Left lung (tissue), 10 donors: Measurements from ENCODE around the gene APBA2. TPM values are rescaled to one million over a fixed set of nuclear protein-coding genes. Genes with fewer than 3 reads are reported as not detected.

Source experiments
- ATAC-seq: fragments of 200-7000 bp; cut with Tn5 transposase; one replicate; pipeline ENCODE4 v1.9.1; 2020; ENCODE audit warnings: moderate library complexity
- DNase-seq, 4 donors: peaks; one replicate each; pipeline ENCODE4 v3.0.0-alpha.2; 2013 to 2020
- H3K27ac ChIP-seq, 2 donors: fragments of 200-600 bp; sonication (generic) in 1 of 2; one replicate each; pipeline versions ENCODE4 v1.5.0 to v1.8.0; 2020 to 2021
- H3K27me3 ChIP-seq, 2 donors: fragments of 200-600 bp; sonication (generic) in 1 of 2; one replicate each; pipeline versions ENCODE4 v1.5.0 to v1.8.0; 2020 to 2021
- H3K36me3 ChIP-seq, 2 donors: fragments of 200-600 bp; sonication (generic) in 1 of 2; one replicate each; pipeline versions ENCODE4 v1.5.0 to v1.8.0; 2020 to 2021
- H3K4me1 ChIP-seq, 2 donors: fragments of 200-600 bp; one replicate each; pipeline ENCODE4 v1.8.0; 2021
- H3K4me3 ChIP-seq, 2 donors: fragments of 200-600 bp; sonication (generic) in 1 of 2; one replicate each; pipeline versions ENCODE4 v1.5.0 to v1.8.0; 2020 to 2021; ENCODE audit warnings: mild to moderate bottlenecking in 1 of 2
- H3K9me3 ChIP-seq, 2 donors: fragments of 200-600 bp; sonication (generic) in 1 of 2; one replicate each; pipeline versions ENCODE4 v1.5.0 to v1.8.0; 2020 to 2021
- CTCF ChIP-seq, 2 donors: fragments of 200-600 bp; sonication (generic) in 1 of 2; IDR thresholded peaks; one replicate each; pipeline versions ENCODE4 v1.5.0 to v1.8.0; 2021; ENCODE audit warnings: antibody characterized with exemption in 2 of 2
- intact Hi-C, 2 donors: fragments of 100-400 bp; cut with DNase I; formaldehyde crosslinking; loops; one replicate each; pipeline versions ENCODE4 v1.11.2 to v1.14.2; 2022
- polyA plus RNA-seq, 6 donors: library from polyadenylated mRNA; unstranded; fragments of 120-200 nt; gene quantifications; one replicate each; pipeline ENCODE4 v1.2.1, GENCODE V29; 2013; ENCODE audit not compliant: insufficient read length in 6 of 6
- total RNA-seq, 2 donors: library from RNA; stranded (reverse); fragmentation: NEBNext Ultra II Directional; extraction: Animal tissue kit (Norgen Biotek cat#: 25700); gene quantifications; one replicate each; pipeline ENCODE4 v1.2.1, GENCODE V29; 2021
- donor health status: DM: no; HTN: yes; CAD: no.
- donor health status: DM: no; HTN: no; CAD: no.

APBA2 gene
- total and polyA plus RNA-seq, 8 donors: 3.9 to 18.4 (median 11.1) TPM

GRCh38 chr15:28997791-28998190, 112.0 kb downstream of the APBA2 start:
- no peak for ATAC-seq
- intact Hi-C loops: no loop called here

GRCh38 chr15:28998511-28998910, 112.7 kb downstream of the APBA2 start:
- ATAC-seq: no peak

More at GRCh38 chr15:28997791-28998190, 112.0 kb downstream of the APBA2 start:
- H3K27me3 ChIP-seq: no peaks in the 10 kb centered on the region
- H3K9me3 ChIP-seq: no peaks in the 10 kb centered on the region
- H3K27ac ChIP-seq: no peak overlapping the region
- no peaks in the 10 kb centered on the region for H3K36me3 ChIP-seq
- H3K4me1 ChIP-seq: no peaks in the 10 kb centered on the region
- TF ChIP-seq CTCF (IDR thresholded peaks at IDR 0.05): no peak
- DNase-seq: no peak
- no peak overlapping the region for H3K4me3 ChIP-seq

GRCh38 chr15:29003191-29003839, 117.5 kb downstream of the APBA2 start:
- no peaks in the 10 kb centered on the region for H3K4me1 ChIP-seq
- H3K27me3 ChIP-seq: no peaks in the 10 kb centered on the region
- H3K4me3 ChIP-seq: no peak overlapping the region
- no peaks in the 10 kb centered on the region for H3K9me3 ChIP-seq
- no peak overlapping the region for H3K27ac ChIP-seq
- intact Hi-C loops: no loop called here
- H3K36me3 ChIP-seq: no peaks in the 10 kb centered on the region
- TF ChIP-seq CTCF (IDR thresholded peaks at IDR 0.05): no peak
- DNase-seq (no peak), ATAC-seq (no peak)

More at GRCh38 chr15:28998511-28998910, 112.7 kb downstream of the APBA2 start:
- Histone ChIP-seq H3K4me1 (no peaks in the 10 kb centered on the region), H3K4me3 (no peak overlapping the region), H3K27me3 (no peaks in the 10 kb centered on the region), H3K27ac (no peak overlapping the region), H3K36me3 (no peaks in the 10 kb centered on the region), H3K9me3 (no peaks in the 10 kb centered on the region)
- no peak for TF ChIP-seq CTCF (IDR thresholded peaks at IDR 0.05)
- no peak for DNase-seq
- intact Hi-C loops: no loop called here

- intact Hi-C loops: no loop called here
- no peak for TF ChIP-seq CTCF (IDR thresholded peaks at IDR 0.05)
Measured at GRCh38 chr15:29003840-29004233, 118.1 kb downstream of the APBA2 start.

GRCh38 chr15:29005931-29006330, 120.2 kb downstream of the APBA2 start:
- ATAC-seq (no peak), DNase-seq (no peak)
- Histone ChIP-seq H3K9me3 (no peaks in the 10 kb centered on the region), H3K36me3 (no peaks in the 10 kb centered on the region), H3K27me3 (no peaks in the 10 kb centered on the region), H3K27ac (no peak overlapping the region), H3K4me3 (no peak overlapping the region), H3K4me1 (no peaks in the 10 kb centered on the region)
- no peak for TF ChIP-seq CTCF (IDR thresholded peaks at IDR 0.05)
- intact Hi-C loops: no loop called here

More at GRCh38 chr15:29003840-29004233, 118.1 kb downstream of the APBA2 start:
- H3K36me3 ChIP-seq: no peaks in the 10 kb centered on the region
- no peak for DNase-seq
- ATAC-seq: no peak
- H3K27ac ChIP-seq: no peak overlapping the region
- H3K9me3 ChIP-seq: no peaks in the 10 kb centered on the region
- H3K27me3 ChIP-seq: no peaks in the 10 kb centered on the region
- H3K4me1 ChIP-seq: no peaks in the 10 kb centered on the region
- H3K4me3 ChIP-seq: no peak overlapping the region
